ENCODE measurements around the gene SDC3.

Gene SDC3

DNA sequence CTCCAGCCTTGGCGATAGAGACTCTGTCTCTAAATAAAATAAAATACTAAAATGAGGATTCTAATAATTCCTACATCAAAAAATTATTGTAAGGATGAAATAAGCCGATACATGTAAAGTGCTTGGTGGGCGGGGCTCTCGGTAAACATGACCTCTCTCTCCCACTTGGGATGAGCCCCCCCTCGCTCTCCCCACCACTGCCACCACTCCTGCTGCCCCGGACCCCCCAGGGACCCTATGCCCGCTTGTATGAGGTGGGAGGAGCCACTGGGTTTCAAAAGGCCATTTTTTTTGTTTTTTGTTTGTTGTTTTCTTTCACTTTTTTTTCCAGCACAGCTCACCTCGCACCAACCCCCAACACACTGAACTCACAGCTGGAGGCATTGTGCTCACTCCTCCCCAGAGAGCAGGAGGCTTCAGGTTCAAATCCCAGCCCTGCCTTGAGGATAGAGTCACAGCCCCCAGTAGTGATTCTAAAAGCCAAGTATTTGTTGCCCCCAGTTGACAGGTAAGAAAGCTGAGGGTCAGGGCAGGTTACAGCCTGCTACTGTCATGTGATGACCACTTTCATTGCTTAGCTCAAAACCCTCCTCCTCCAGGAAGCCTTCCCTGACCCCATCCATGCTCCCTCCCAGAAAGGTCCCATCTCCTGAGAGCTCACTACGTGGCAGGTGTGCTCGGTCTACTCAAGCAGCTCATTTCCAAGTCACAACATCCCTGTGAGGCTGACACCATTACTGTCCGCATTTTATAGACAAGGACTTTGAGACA lies 4.2 kb downstream of the SDC3 start:
- DNase-seq = no peak

DNA sequence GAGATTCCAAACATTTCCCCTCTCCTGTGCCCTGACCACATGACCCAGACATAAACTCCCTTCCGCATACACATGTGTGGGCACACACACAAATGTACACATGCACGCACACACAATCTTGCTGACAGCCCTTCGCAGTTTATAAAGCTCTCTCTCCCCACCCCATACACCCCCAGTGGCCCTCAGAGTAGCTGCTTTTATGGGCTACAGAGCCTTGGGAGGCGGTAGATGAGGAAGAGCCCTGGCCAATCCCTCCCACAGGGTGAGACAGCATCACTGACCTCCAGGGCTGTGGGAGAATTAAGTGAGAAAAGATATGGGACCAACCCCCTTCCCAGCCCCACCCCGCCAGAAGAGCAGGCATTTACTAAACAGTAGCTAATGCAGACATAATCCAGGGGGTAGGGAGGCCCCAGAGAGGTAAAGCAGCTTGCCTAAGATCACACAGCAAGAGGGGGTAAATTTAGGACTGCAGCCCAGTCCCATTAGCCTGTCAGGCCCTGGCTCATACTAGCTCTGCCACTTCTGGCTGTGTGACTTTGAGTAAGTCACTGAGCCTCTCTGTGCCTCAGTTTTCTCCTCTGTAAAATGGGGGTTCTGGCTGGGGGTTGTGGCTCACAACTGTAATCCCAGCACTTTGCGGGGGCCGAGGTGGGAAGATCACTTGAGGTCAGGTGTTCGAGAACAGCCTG lies 5.1 kb downstream of the SDC3 start:
- no peak for DNase-seq

DNA sequence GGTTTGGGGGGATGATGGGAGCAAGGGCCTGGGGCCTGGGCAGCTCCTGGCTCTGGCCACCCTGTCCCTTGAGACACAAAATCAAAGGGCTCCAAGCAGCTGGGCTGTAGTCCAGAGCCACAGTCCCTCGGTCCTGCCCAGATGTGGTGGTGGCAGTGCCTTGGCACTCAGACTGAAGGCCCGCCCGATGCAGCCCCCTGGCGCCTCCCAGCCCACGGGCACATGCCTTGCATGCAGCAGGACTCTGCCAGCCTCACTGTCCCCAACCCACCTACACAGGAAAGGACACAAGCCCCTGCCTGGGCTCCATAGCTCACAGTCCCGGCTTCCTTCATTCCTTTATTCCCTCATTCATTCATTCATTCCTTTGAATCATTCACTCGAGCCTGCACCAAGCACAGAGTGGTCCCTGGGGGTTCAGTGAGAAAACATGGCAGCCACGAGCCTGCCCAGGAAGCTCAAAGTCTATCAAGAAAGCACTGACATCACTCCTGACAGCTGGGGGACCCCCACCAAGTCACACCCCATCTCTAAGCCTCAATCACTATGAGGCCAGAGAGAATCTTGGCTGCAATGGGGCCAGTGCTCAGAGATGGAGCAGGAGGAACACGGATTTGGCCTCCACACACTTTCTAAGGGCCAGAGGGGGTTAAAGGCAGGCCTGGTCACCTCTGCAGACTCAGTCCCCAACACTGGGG lies 5.8 kb downstream of the SDC3 start:
- no peak for DNase-seq

DNA sequence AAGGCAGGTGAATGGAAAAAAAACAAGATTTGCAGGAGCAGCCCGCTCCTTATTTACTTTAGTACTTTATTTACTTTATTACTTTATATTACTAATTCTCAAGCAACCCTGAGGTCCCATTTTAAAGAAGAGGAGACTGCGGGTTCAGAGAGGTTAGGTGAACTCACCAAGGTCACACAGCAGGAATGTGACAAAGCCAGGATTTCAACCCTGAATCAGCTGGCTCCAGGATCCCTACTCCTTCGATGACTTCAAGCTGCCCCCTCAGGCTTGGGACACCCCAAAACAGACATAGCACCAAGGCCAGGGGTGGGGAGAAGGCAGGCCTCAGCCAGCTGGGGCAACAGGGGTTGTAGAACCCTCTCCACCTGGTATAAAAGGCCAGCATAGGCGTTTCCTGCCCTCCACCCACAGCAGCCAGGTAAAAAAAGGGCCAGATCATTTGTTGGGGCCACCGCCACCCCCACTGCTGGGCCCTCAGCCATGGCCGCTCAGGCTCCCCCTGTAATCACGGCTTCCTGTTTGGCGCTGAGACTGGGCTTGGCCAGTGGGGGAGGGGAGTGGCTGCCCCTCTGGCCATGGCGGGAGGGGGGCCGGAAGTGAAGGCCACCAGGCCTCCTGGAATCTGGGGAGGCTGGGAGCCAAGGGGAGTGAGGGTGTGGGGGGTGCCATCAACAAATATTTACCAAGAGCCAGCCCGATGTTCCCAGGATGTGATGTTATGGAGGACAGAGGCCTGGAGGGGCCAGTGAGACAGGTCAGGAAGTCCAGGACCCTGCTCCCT lies 6.6 kb downstream of the SDC3 start:
- DNase-seq = no peak

DNA sequence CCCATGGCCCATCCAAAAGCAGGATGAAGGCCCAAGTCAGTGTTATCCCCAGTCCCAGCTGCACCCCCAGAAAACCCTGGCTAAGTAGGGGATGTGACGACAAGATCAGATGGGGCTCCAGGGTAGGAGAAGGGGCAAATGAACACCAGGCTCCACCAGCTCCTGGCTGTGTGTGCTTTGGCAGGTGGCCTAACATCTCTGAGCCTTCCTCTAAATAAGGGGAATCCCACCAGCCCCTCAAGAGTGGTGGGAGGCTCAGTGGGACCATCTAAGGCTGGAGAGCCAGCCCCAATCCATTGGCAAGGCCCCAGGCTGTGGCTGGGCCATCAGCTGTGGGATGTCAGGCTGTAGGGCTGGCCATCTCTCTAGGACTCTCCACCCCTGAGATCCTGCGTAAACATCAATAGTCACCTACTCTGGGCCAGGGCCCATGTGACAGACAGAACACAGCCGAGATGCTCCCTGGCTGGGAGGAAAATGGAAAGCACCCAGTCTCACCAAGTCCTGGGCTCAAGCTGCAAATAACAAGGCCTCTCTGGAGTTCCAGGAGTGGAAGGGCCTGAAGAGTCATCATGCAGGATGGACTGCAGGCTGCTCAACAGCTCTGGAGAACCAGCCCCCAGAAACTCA lies 7.5 kb downstream of the SDC3 start:
- DNase-seq = no peak

DNA sequence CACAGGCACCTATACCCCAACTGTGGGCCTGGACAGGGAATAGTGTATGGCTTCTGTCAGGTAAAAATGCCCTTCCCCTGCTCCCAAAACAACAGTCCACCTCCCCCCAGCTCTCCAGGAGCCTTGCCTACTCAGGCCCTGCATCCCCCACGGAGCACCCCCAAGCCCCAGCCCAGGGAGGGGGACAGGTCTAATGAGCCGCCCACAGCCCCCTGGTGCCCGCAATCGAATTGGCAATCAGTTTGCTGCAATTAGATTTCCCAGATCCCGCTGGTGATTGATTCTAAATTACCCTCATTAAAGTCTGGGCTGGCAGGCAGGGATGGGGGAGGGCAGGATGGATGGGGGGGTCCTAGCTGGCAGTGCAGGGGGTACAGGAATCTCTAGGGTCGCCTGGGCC lies 8.1 kb downstream of the SDC3 start:
- no peak for DNase-seq

DNA sequence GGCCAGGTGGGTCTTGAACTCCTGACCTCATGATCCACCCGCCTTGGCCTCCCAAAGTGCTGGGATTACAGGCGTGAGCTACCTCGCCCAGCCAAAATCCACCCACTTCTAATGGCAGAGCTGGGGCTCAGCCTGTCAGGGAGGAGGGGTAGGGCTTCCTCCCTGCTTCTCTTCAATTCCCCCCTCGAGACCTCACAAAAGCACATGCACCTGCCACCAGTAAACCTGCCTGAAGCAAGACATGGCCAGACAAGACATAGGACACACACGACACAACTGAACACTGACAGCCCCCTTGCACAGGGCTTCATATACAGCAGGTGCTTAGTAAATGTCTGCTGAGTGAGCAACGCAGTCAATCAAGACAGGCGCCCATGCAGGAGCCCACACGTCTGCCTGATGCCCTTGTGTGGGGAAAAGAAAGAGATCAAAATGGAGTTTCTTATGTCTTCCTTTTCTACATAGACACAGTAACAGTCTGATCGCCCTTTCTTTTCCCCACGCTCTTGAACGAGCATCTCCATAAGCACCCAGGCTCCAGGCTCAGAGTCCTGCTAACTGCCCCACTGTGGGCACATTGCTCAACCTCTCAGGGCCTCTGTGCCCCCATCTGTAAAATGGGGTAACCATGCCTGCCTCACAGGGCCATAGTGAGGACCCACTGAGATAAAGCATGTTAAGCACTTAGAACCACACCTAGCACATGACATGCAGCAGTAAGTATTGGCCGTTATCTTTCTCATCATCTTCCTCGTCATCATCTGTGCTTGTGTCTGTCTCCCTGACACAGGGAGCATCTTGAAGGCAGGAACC lies 8.8 kb downstream of the SDC3 start:
- no peak for DNase-seq

DNA sequence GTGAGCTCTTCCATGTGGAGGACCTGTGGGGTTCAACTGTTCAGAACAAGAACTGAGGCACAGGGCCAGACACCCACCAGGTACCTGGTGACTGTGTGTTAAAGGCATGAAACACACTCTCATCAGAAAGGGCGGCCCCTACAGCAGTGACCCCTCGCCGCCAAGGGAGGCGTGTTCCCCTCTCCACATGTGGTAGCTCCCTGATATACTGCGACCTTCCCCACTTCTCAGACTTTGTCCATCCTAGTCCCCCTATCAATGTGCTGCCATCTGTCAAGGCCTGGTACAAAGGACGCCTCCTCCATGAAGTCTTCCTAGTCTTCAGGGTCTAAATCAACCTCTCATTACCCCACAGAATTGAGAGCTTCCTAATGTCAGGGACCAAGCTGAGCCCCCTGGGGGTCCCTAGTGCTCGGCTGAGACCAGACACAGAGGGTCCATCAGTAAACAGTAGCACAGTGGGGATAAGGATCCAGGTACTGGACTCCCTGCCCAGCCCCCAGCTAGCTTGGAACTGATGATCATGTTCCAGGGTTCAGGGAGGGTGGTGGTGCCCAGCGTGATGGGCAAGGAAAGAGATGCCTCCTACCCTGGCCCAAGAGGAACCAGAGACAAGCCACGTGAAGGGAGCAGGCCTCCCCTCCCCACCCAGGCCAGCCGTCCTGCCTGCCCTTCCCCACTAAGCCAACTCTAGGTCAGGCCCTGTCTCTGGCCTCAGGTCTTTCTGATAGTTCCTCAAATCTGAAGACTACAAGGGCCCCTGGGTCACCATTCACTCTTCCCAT lies 10.3 kb downstream of the SDC3 start:
- DNase-seq = no peak

DNA sequence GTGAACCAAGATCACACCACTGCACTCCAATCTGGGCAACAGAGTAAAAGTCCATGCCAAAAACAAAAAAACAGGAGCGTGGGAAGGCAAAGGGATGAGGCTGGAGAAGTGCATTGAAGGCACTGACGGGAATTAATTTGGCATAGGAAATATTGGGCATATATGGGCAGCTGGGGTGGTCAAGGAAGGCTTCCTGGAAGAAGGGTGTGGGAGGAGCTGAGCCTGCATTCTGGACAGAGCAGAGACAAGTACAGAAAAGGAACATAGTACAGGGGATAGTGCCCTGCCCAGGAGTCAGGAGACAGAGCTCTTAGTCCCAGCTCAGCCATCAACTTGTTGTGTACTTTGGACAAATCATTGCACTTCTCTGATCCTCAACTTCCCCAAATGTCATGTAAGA lies 11.7 kb downstream of the SDC3 start:
- no peak for DNase-seq

DNA sequence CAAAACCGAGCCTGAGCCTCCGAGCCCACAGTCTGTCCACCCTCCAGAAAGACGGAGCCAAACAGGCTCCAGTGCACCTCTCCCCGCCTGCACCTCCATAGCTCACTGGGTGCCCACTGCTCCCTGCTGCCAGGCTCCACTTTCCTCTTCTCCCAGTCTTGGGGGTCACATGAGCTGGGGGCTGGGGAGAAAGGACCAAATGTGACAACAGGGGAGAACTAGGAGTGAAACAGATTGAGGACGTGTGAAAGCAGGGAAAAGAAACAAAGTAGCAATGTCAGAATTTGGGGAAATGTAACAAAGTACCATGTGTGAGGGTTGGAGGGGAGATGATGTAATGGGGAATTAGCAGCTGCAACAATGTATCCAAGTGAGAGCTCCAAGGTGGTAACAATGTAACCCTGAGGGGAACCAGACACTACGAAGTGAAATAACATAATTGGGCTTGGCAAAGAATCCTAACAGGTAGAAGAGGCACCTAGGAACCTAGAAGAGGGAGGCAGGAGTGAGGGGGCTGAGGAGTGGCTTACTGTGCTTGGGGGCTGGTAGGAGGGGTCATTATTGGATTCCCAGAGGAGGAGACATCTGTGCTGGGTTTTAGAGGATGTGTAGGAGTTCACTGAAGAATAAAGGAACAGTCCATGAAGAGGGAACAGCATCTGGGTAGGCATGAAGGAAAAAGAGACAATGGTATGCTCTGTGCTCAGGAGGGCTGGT lies 12.5 kb downstream of the SDC3 start:
- DNase-seq = no peak

DNA sequence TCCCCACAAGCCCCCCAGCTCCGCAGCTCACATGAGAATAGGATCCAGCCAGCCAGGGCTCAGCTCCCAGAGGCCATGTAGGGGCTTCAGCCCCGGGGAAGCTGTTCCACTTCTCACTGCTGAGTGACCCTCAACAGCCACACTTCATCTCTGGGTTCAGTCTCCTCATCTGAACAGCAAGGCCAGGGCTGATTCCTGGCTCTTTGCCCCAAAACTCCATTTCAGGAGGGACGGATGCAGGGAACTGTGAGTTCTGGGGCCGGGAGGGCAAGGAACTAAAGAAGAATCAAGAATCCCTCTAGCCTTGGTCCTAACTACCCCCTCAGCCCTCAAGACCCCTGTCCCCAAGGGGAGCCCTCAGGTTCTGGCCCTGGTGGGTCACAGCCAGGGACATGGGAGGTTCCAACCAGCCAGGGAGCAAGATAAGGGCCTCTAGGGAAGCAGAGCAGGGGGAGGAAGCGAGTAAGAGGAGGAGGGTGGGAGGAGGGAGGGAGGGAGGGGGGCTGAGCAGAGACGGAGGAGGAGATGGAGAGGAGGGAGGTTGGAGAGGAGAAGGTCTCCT lies 13.1 kb downstream of the SDC3 start:
- DNase-seq = no peak

DNA sequence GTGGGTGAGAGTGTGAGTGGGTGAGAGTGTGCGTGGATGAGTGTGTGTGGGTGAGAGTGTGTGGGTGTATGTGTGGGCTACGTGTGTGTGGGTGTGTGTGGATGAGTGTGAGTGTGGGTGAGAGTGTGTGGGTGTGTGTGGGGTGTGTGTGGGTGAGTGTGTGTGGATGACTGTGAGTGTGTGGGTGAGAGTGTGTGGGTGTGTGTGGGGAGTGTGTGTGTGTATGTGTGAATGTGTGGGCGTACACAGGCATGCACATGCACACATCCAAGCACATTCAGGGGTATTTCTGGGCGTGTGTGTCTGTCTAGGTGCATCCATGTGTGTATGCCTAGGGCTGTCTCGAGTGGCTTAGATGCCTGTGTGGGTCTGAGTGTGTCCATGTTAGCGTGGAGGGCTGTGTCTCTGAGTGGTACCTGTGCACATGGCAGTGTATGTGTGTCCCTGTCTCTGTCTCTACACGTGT lies 14.0 kb downstream of the SDC3 start:
- no peak for DNase-seq

DNA sequence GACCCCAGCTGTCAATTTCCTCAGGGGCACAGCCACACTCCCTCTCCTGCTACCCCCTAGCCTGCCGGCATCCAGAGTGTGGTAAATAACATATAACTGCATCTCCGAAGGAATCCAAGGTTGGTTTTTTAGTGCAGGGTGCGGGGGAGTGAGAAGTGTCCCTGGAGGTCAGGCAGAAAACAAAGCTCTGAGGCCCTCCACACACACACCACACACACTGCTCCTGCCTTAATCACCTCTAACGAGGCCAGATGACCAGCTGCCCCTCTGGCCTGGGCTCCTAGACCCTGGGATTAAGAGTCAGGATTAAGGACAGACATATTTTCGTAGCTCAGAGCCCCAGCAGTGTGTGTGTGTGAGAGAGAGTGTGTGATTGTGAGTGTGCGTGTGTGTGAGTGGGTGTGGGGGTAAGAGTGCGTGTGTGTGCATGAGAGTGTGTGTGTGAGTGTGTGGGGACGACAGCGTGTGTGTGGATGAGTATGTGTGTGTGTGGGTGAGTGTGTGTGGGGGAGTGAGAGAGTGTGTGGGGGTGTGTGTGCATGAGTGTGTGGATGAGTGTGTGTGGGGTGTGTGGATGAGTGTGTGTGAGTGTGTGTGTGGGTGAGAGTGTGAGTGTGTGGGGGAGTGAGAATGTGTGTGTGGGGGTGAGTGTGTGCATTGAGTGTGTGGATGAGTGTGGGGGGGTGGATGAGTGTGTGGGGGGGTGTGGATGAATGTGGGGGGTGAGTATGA lies 14.6 kb downstream of the SDC3 start:
- DNase-seq = no peak

DNA sequence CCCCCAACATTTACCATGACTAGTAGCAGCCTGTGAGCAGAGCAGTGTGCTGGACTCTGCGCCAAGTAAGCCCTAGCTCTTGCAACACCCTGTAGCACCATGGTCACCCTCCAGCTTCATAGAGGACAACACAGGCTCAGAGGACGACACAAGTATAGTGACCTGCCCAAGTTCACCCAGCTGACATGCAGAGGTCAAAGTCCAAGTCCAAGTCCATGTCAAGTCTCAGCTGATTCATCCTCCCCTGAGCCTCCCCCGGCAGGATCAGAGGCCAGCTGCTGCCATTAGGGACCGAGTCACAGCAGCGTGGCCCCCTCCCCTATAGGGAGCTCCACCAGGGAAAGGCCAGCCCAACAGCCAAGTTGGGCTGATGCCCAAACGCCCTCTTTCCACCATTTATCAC lies 15.9 kb downstream of the SDC3 start:
- DNase-seq = no peak

DNA sequence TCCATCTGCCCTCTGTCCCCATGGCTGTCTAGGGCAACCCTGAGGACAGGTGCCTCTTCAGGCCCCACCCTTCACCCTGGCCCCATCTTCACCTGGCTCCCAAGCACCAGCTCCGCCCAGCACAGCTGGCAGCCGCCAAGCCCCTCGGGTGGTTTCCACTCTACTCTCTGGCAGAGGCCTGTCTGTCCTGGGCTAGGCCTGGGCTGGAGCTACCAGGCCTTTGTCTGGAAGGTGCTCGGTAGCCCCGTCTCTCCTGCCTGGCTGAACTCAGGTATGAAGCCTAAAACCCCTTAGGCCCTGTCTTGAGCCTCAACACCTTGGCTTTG lies 17.4 kb downstream of the SDC3 start:
- DNase-seq = no peak

DNA sequence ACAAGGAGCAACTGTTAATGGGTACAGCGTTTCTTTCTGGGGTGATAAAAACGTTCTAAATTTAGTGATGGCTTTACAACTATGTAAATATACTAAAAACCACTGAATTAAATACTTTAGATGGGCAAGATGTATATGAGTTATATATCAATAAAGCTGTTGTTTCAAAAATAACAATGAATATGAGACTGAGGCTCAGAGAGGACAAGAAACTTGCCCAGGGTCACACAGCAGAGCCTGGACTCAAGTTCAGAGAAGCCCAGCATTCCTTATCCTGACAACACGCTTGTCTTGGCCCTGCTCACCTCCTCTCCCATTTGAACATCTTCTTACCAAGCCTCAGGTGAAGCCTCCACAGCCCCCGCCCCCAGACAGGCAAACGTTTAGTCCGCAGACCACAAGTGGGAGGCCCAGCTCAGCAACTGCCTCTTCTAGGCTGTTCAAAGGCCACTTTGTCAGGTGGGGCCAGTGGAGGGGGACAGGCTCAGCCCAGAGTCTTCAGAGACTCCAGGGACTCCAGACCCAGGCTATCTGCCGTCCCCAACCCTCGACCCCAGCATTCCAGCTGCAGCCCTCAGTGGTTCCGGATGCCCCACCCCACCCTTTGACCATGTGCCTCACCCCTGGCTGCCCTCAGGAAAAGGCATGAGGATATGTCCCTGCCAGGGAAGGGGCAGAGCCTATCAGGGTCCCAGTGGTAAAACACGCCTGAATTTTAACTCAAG lies 17.9 kb downstream of the SDC3 start:
- DNase-seq = no peak

DNA sequence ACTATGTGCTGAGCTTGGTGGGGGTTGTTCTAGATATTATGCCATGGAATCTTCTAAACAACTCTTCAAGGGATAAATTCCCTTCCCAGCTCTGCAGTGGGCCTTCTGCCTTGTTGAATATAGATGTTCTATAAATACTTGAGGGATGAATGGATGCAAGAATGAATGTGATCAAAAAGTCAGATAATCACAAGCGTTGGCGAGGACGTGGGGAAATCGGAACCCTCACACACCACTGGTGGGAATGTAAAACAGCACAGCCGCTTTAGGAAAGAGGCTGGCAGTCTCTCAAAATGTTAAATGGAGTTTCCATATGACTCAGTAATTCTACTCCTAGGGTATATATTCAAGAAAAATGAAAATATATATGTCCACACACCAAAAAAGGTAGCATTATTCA lies 19.0 kb downstream of the SDC3 start:
- DNase-seq = no peak

DNA sequence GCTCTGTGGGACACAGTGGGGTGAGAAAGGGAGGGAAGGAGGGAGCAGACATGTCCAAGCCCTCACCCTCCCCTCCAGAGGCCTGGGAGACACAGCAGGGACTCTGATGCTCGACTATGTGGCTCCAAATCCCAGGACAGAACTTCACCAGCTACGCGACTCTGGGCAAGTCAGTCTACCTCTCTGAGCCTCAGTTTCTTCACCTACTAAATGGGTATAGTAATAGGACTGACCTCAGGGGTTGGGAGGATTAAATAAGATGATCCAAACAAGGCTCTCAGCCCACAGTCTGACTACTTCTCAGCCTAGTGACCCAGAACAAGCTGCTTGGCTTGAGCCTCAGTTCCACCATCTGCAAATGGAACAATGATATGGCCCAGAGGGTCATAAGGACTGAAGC lies 19.6 kb downstream of the SDC3 start:
- DNase-seq = no peak

DNA sequence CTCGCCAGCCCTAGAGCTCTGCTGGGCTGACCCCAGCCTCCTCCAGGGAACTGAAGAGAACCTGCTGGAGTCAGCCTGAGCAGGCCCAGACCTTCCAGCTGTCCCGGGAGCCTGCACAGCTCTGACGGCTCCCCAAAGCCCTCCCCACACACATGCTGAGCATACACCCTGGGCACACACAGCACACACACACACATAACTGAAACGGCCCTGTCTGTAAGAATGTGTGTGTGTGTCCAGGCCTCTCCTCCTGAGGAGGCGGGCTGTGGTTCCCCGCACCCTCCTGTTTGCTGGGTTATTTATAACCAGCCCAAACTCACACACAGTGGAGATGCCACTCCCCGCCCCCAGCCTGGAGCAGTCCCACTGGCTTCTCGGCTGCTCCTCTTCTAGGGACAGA lies 20.2 kb downstream of the SDC3 start:
- DNase-seq = peak; percentile 35
